K562 (cell line): ENCODE results near the gene TMEM163. TPM values are rescaled to one million over a fixed set of nuclear protein-coding genes. Genes with fewer than 3 reads are reported as not detected.

Experiments used
- ATAC-seq: fragments of 200-7000 bp; cut with Tn5 transposase; 3 replicates; pipeline ENCODE4 v1.9.1; 2020; ENCODE audit warnings: moderate library complexity
- BruUV-seq: library from RNA; stranded (reverse); fragments of 400-500 nt; replicated peaks from 2 replicates; lab custom pipeline; 2021; lab: Mats Ljungman, UMichigan
- CTCF ChIA-PET: fragments of 300-600 bp; formaldehyde crosslinking; extraction: SDS; loops from one replicate; lab custom pipeline; 2021; ENCODE audit warnings: low intra/inter-chr PET ratio; lab: Yijun Ruan, JAX
- POLR2A ChIA-PET: fragments of 300-600, 350-650 bp; sonication (Branson Sonifier 250); formaldehyde crosslinking; extraction: SDS; loops from one replicate; lab custom pipeline; 2021; ENCODE audit warnings: antibody characterized with exemption, inconsistent platforms; lab: Yijun Ruan, JAX
- DNase-seq, 4 experiments: peaks; one replicate each; pipeline versions ENCODE4 v3.0.0 to v3.0.0-alpha.2; 2011 to 2018; ENCODE audit warnings: low spot score in 3 of 4, mixed read lengths in 3 of 4; ENCODE audit errors: extremely low read depth in 1 of 4
- FAIRE-seq: peaks from 2 replicates; lab custom pipeline; 2011; peaks lifted over from hg19 to GRCh38; lab: Jason Lieb, UNC
- H2AFZ ChIP-seq: 2 replicates; pipeline ENCODE4 v1.6.0; 2011; ENCODE audit warnings: low read depth, low read length, control low read depth, inconsistent platforms
- H3K27ac ChIP-seq: fragments of 200-600 bp; 3 replicates; pipeline ENCODE4 v1.8.0; 2011; ENCODE audit warnings: low read depth, mild to moderate bottlenecking, control low read depth, inconsistent platforms, low read length, moderate library complexity, mixed read lengths; ENCODE audit errors: extremely low read depth
- H3K27me3 ChIP-seq, 2 experiments: fragments of 300-600 bp in 1 of 2; 2 replicates in 1 of 2; 3 replicates in 1 of 2; pipeline versions ENCODE4 v1.6.0 to v1.8.0; 2011; ENCODE audit warnings: inconsistent platforms in 2 of 2, low read length in 2 of 2, mild to moderate bottlenecking in 1 of 2, mixed read lengths in 1 of 2, moderate library complexity in 1 of 2; ENCODE audit not compliant: control insufficient read depth in 2 of 2, insufficient read depth in 2 of 2
- H3K36me3 ChIP-seq: fragments of 300-600 bp; 3 replicates; pipeline ENCODE4 v1.8.0; 2011; ENCODE audit warnings: mild to moderate bottlenecking, low read length, inconsistent platforms; ENCODE audit not compliant: control insufficient read depth, insufficient read depth
- H3K4me1 ChIP-seq, 2 experiments: fragments of 200-600 bp in 1 of 2; replicated peaks in 1 of 2; 2 replicates in 1 of 2; 3 replicates in 1 of 2; pipeline versions ENCODE4 v1.5.1 to v1.8.0; 2011; ENCODE audit warnings: inconsistent platforms in 2 of 2, low read length in 2 of 2, mild to moderate bottlenecking in 1 of 2, mixed read lengths in 1 of 2, moderate library complexity in 1 of 2; ENCODE audit not compliant: control insufficient read depth in 2 of 2, insufficient read depth in 2 of 2
- H3K4me2 ChIP-seq: 2 replicates; pipeline ENCODE4 v1.6.1; 2011; ENCODE audit warnings: low read length, control low read depth, inconsistent platforms, mixed read lengths; ENCODE audit not compliant: insufficient read depth
- H3K4me3 ChIP-seq: fragments of 200-600 bp; sonication (generic), shearing (Covaris generic); 2 replicates; pipeline ENCODE4 v1.5.1; 2016; ENCODE audit warnings: control low read depth, inconsistent platforms
- H3K79me2 ChIP-seq: fragments of 200-600 bp; 3 replicates; pipeline ENCODE4 v1.8.0; 2011; ENCODE audit warnings: low read length, inconsistent platforms; ENCODE audit not compliant: control insufficient read depth, insufficient read depth
- H3K9ac ChIP-seq, 2 experiments: 2 replicates each; pipeline versions ENCODE4 v1.6.0 to v1.6.1; 2011; ENCODE audit warnings: low read depth in 2 of 2, low read length in 2 of 2, control low read depth in 1 of 2, inconsistent platforms in 1 of 2, mild to moderate bottlenecking in 1 of 2, mixed read lengths in 1 of 2; ENCODE audit not compliant: insufficient read depth in 1 of 2
- H3K9me1 ChIP-seq: one replicate; pipeline ENCODE4 v1.6.0; 2011; ENCODE audit warnings: inconsistent platforms, mild to moderate bottlenecking, low read length, moderate library complexity; ENCODE audit not compliant: control insufficient read depth, insufficient read depth
- H3K9me3 ChIP-seq: replicated peaks from 2 replicates; pipeline ENCODE4 v1.5.1; 2011; ENCODE audit warnings: low read depth, low read length, inconsistent platforms; ENCODE audit not compliant: control insufficient read depth, insufficient read depth
- H4K20me1 ChIP-seq: replicated peaks from 2 replicates; pipeline ENCODE4 v1.6.1; 2011; ENCODE audit warnings: low read length, inconsistent platforms, mixed read lengths; ENCODE audit not compliant: control insufficient read depth, insufficient read depth
- ARID2 ChIP-seq: fragments of 450-650 bp; IDR thresholded peaks from 2 replicates; pipeline ENCODE4 v1.6.1; 2017; ENCODE audit warnings: antibody characterized with exemption, mild to moderate bottlenecking
- CXXC5 ChIP-seq: fragments of 250-450 bp; sonication (Bioruptor Pico); IDR thresholded peaks from 2 replicates; pipeline ENCODE4 v1.8.0; 2022; ENCODE audit warnings: inconsistent platforms, mild to moderate bottlenecking, moderate library complexity
- DNMT1 ChIP-seq: fragments of 450-650 bp; IDR thresholded peaks from 2 replicates; pipeline ENCODE4 v1.6.1; 2016; ENCODE audit warnings: antibody characterized with exemption, mild to moderate bottlenecking
- DPF2 ChIP-seq: fragments of 450-650 bp; IDR thresholded peaks from 2 replicates; pipeline ENCODE4 v1.6.1; 2016
- IRF2 ChIP-seq: sonication (generic); formaldehyde crosslinking; IDR thresholded peaks from 2 replicates; pipeline ENCODE4 v1.8.1; 2022; ENCODE audit warnings: mild to moderate bottlenecking, missing genetic modification reagents
- MCM3 ChIP-seq: fragments of 450-650 bp; IDR thresholded peaks from 2 replicates; pipeline ENCODE4 v1.6.1; 2016
- RBM25 ChIP-seq: fragments of 200-400 bp; formaldehyde crosslinking; IDR thresholded peaks from 2 replicates; pipeline ENCODE4 v1.6.1; 2018; ENCODE audit warnings: low read length, low read depth, moderate library complexity; ENCODE audit not compliant: severe bottlenecking
- TAF15 ChIP-seq: fragments of 200-400 bp; formaldehyde crosslinking; IDR thresholded peaks from 2 replicates; pipeline ENCODE4 v1.6.1; 2017; ENCODE audit warnings: mild to moderate bottlenecking, low read depth, low read length, moderate library complexity
- USF1 ChIP-seq: sonication (generic); formaldehyde crosslinking; IDR thresholded peaks from 2 replicates; pipeline ENCODE4 v1.9.0; 2022; ENCODE audit warnings: mild to moderate bottlenecking, missing genetic modification reagents
- XRCC3 ChIP-seq: fragments of 450-650 bp; IDR thresholded peaks from 2 replicates; pipeline ENCODE4 v1.6.1; 2017; ENCODE audit warnings: mild to moderate bottlenecking, moderate library complexity
- ZBTB34 ChIP-seq: fragments of 250-450 bp; sonication (Bioruptor Pico); IDR thresholded peaks from 2 replicates; pipeline ENCODE4 v1.8.0; 2021; ENCODE audit warnings: mild to moderate bottlenecking, moderate library complexity
- ZNF224 ChIP-seq: sonication (generic); formaldehyde crosslinking; IDR thresholded peaks from 2 replicates; pipeline ENCODE4 v1.8.0; 2022; ENCODE audit warnings: mild to moderate bottlenecking, missing genetic modification reagents
- ZNF3 ChIP-seq: fragments of 250-450 bp; sonication (Bioruptor Pico); IDR thresholded peaks from 2 replicates; pipeline ENCODE4 v1.5.0; 2021; ENCODE audit warnings: mild to moderate bottlenecking, moderate library complexity
- ZNF609 ChIP-seq: sonication (generic); formaldehyde crosslinking; IDR thresholded peaks from 2 replicates; pipeline ENCODE4 v1.8.1; 2023; ENCODE audit warnings: missing genetic modification reagents, mild to moderate bottlenecking, borderline replicate concordance
- ZNF655 ChIP-seq: fragments of 250-450 bp; sonication (Bioruptor Pico); IDR thresholded peaks from 2 replicates; pipeline ENCODE4 v1.5.0; 2021
- WGBS: fragments of 100-300 bp; shearing (Covaris generic); methylation state at CpG from one replicate; pipeline ENCODE4 v1.1.6; 2016; ENCODE audit warnings: low coverage, mixed read lengths; ENCODE audit not compliant: insufficient coverage; ENCODE audit errors: missing lambda C conversion rate; 5-methylcytosine and 5-hydroxymethylcytosine counted together
- in situ Hi-C: fragments of 300-500 bp; cut with MboI; formaldehyde crosslinking; loops from 4 replicates; pipeline ENCODE4 v1.15.0; 2018; ENCODE audit warnings: inconsistent platforms, mixed read lengths
- intact Hi-C: fragments of 100-400 bp; cut with micrococcal nuclease; formaldehyde crosslinking; loops from 2 replicates; pipeline ENCODE4 v1.14.2; 2022
- polyA plus RNA-seq, 8 experiments: library from polyadenylated mRNA; depleted of rRNA in 4 of 8; stranded (reverse) in 5 of 8; unstranded in 3 of 8; fragments of >200 nt; fragmentation: Nextera tagmentation in 2 of 8; fragmentation: Illumina TruSeq in 1 of 8; extraction: Ambion mirVana in 2 of 8; extraction: Trizol in 1 of 8; gene quantifications; 2 replicates each; pipeline versions ENCODE4 v1.2.1 to v1.2.3, GENCODE V29; 2011 to 2014; ENCODE audit warnings: inconsistent platforms in 1 of 8, missing spikeins in 1 of 8
- total RNA-seq, 7 experiments: library from RNA; depleted of rRNA in 6 of 7; stranded (reverse); fragments of >200 nt in 6 of 7; fragmentation: Illumina TruSeq in 2 of 7; extraction: Trizol in 2 of 7; gene quantifications; 2 replicates each; pipeline versions ENCODE4 v1.2.1 to v1.2.3, GENCODE V29; 2011 to 2021; ENCODE audit warnings: low replicate concordance in 1 of 7

TMEM163 gene
- total and polyA plus RNA-seq, 9 of the 15 experiments (the other 6 are each of a cell fraction or from before 2014, with no cell fraction given): 0.04 to 0.68 (median 0.16) TPM; not detected in 3

GRCh38 chr2:134416637-134417036, 302.2 kb downstream of the TMEM163 start:
- CTCF ChIA-PET: no interaction called here
- in situ Hi-C loops (loop anchor here (25.0 kb wide), 2 partner anchors 304 to 529 kb away; no protein-coding TSS in a partner anchor), intact Hi-C loops (no loop called here)
- ATAC-seq: no peak
- no peak for TF ChIP-seq USF1 (CRISPR knock-in tag)
- TF ChIP-seq ARID2: no peak
- no peak for TF ChIP-seq ZNF655 (CRISPR knock-in tag)
- TF ChIP-seq ZBTB34 (CRISPR knock-in tag): no peak
- TF ChIP-seq TAF15: no peak
- TF ChIP-seq DNMT1: no peak
- TF ChIP-seq DPF2: no peak
- no peak for TF ChIP-seq RBM25
- no peak for TF ChIP-seq ZNF3 (CRISPR knock-in tag)
- no peak for TF ChIP-seq MCM3
- TF ChIP-seq IRF2: no peak
- TF ChIP-seq ZNF609: no peak
- no peak for TF ChIP-seq CXXC5 (CRISPR knock-in tag)
- TF ChIP-seq ZNF224 (CRISPR knock-in tag): no peak
- TF ChIP-seq XRCC3: no peak
- Histone ChIP-seq H3K27ac (no peak overlapping the region), H3K9me1 (no peaks in the 10 kb centered on the region), H4K20me1 (no peaks in the 10 kb centered on the region), H2AFZ (no peak overlapping the region), H3K4me2 (no peak overlapping the region), H3K27me3 (no peaks in the 10 kb centered on the region), H3K4me1 (no peaks in the 10 kb centered on the region), H3K9ac (no peak overlapping the region), H3K9me3 (no peaks in the 10 kb centered on the region), H3K36me3 (no peaks in the 10 kb centered on the region), H3K79me2 (no peaks in the 10 kb centered on the region), H3K4me3 (no peak overlapping the region)
- 38% methylated on average over 1 of the region's 1 CpG for WGBS
- no peak for DNase-seq
- FAIRE-seq: no peak
- POLR2A ChIA-PET: no interaction called here
- BruUV-seq: no TSS peak
